Astrocyte (in vitro differentiated cells and primary cell): ENCODE data around the gene KANK4. TPM values are rescaled to one million over a fixed set of nuclear protein-coding genes. Genes with fewer than 3 reads are reported as not detected.

Experiments used
- DNase-seq: peaks from one replicate; pipeline ENCODE4 v3.0.0-alpha.2; 2010; ENCODE audit warnings: low read depth
- FAIRE-seq: peaks from 2 replicates; lab custom pipeline; 2011; peaks lifted over from hg19 to GRCh38; lab: Jason Lieb, UNC
- H2AFZ ChIP-seq: 2 replicates; pipeline ENCODE4 v1.6.0; 2012; ENCODE audit warnings: low read depth, low read length, inconsistent platforms
- H3K27ac ChIP-seq: 2 replicates; pipeline ENCODE4 v1.5.1; 2011; ENCODE audit warnings: low read depth, low read length, inconsistent platforms
- H3K27me3 ChIP-seq: 2 replicates; pipeline ENCODE4 v1.6.0; 2011; ENCODE audit warnings: low read length, inconsistent platforms; ENCODE audit not compliant: insufficient read depth
- H3K36me3 ChIP-seq: 2 replicates; pipeline ENCODE4 v1.5.1; 2011; ENCODE audit warnings: low read length, inconsistent platforms; ENCODE audit not compliant: insufficient read depth
- H3K4me1 ChIP-seq: 2 replicates; pipeline ENCODE4 v1.5.1; 2011; ENCODE audit warnings: low read length, inconsistent platforms; ENCODE audit not compliant: insufficient read depth
- H3K4me2 ChIP-seq: 2 replicates; pipeline ENCODE4 v1.6.0; 2012; ENCODE audit warnings: low read length, inconsistent platforms
- H3K4me3 ChIP-seq: 2 replicates; pipeline ENCODE4 v1.5.1; 2011; ENCODE audit warnings: low read depth, mild to moderate bottlenecking, low read length, inconsistent platforms; ENCODE audit not compliant: insufficient read depth
- H3K79me2 ChIP-seq: 2 replicates; pipeline ENCODE4 v1.6.0; 2012; ENCODE audit warnings: mild to moderate bottlenecking, low read length, inconsistent platforms; ENCODE audit not compliant: insufficient read depth
- H3K9ac ChIP-seq: 2 replicates; pipeline ENCODE4 v1.6.0; 2012; ENCODE audit warnings: mild to moderate bottlenecking, low read length, inconsistent platforms
- H3K9me3 ChIP-seq: 2 replicates; pipeline ENCODE4 v1.5.1; 2012; ENCODE audit warnings: low read depth, mild to moderate bottlenecking, low read length, inconsistent platforms; ENCODE audit not compliant: insufficient read depth
- H4K20me1 ChIP-seq: 2 replicates; pipeline ENCODE4 v1.6.0; 2012; ENCODE audit warnings: low read length, inconsistent platforms; ENCODE audit not compliant: insufficient read depth
- H3K27ac Mint-ChIP-seq: one replicate; pipeline ENCODE4 v1.8.0; 2021; ENCODE audit warnings: mild to moderate bottlenecking, mixed read lengths; ENCODE audit not compliant: unreplicated experiment
- H3K27me3 Mint-ChIP-seq: one replicate; pipeline ENCODE4 v1.8.0; 2021; ENCODE audit warnings: low read depth, mixed read lengths; ENCODE audit not compliant: unreplicated experiment
- H3K36me3 Mint-ChIP-seq: one replicate; pipeline ENCODE4 v1.8.0; 2021; ENCODE audit warnings: low read depth, mixed read lengths; ENCODE audit not compliant: unreplicated experiment
- H3K4me1 Mint-ChIP-seq: one replicate; pipeline ENCODE4 v1.8.0; 2021; ENCODE audit warnings: low read depth, mixed read lengths; ENCODE audit not compliant: unreplicated experiment
- H3K4me3 Mint-ChIP-seq: one replicate; pipeline ENCODE4 v1.8.0; 2021; ENCODE audit warnings: mild to moderate bottlenecking, moderate library complexity, mixed read lengths; ENCODE audit not compliant: unreplicated experiment
- H3K9me3 Mint-ChIP-seq: one replicate; pipeline ENCODE4 v1.8.0; 2021; ENCODE audit warnings: mild to moderate bottlenecking, mixed read lengths; ENCODE audit not compliant: unreplicated experiment
- CTCF ChIP-seq: IDR thresholded peaks from 2 replicates; pipeline ENCODE4 v1.5.1; 2011; ENCODE audit warnings: low read depth, mild to moderate bottlenecking, inconsistent platforms, low read length, moderate library complexity; ENCODE audit not compliant: insufficient read depth
- EZH2 ChIP-seq: IDR thresholded peaks from 2 replicates; pipeline ENCODE4 v1.6.1; 2012; ENCODE audit warnings: mild to moderate bottlenecking, low read length, inconsistent platforms; ENCODE audit not compliant: insufficient read depth
- total RNA-seq: library from RNA; stranded (reverse); gene quantifications from 2 replicates; pipeline ENCODE4 v1.2.1, GENCODE V29; 2021

The KANK4 gene
- total RNA-seq, 1 donor from 2014 or later, result 8.5 TPM

- no peak overlapping the region for H3K27ac ChIP-seq
- no peaks in the 10 kb centered on the region for H3K27me3 ChIP-seq
- no peaks in the 10 kb centered on the region for H3K79me2 ChIP-seq
- no peak overlapping the region for H3K9ac ChIP-seq
- peaks cover 12% of the 10 kb centered on the region for H3K4me1 ChIP-seq
- DNase-seq (no peak), FAIRE-seq (no peak)
- H3K36me3 ChIP-seq, result no peaks in the 10 kb centered on the region
- H3K9me3 ChIP-seq, result no peaks in the 10 kb centered on the region
- H3K4me2 ChIP-seq, result no peak overlapping the region
- Mint-ChIP-seq H3K27ac (peak overlapping the region; percentile 91), H3K4me3 (no peak overlapping the region), H3K4me1 (peaks cover 47% of the 10 kb centered on the region), H3K36me3 (peaks cover 2% of the 10 kb centered on the region), H3K27me3 (no peaks in the 10 kb centered on the region), H3K9me3 (peaks cover 1% of the 10 kb centered on the region)
- no peak overlapping the region for H3K4me3 ChIP-seq
- TF ChIP-seq EZH2, result no peak
- TF ChIP-seq CTCF, result no peak
- H2AFZ ChIP-seq, result no peak overlapping the region
- no peaks in the 10 kb centered on the region for H4K20me1 ChIP-seq
Observed at GRCh38 chr1:62235576-62235975, 83.7 kb downstream of the KANK4 start.

GRCh38 chr1:62234688-62235087, 84.5 kb downstream of the KANK4 start:
- no peaks in the 10 kb centered on the region for H3K79me2 ChIP-seq
- H3K27me3 ChIP-seq, result no peaks in the 10 kb centered on the region
- H3K4me2 ChIP-seq, result no peak overlapping the region
- H3K36me3 ChIP-seq, result no peaks in the 10 kb centered on the region
- no peaks in the 10 kb centered on the region for H3K9me3 ChIP-seq
- peaks cover 52% of the 10 kb centered on the region for H3K4me1 Mint-ChIP-seq
- peaks cover 2% of the 10 kb centered on the region for H3K36me3 Mint-ChIP-seq
- no peak overlapping the region for H2AFZ ChIP-seq
- FAIRE-seq (no peak), DNase-seq (no peak)
- H4K20me1 ChIP-seq, result no peaks in the 10 kb centered on the region
- peak overlapping the region; percentile 91 for H3K27ac Mint-ChIP-seq
- peaks cover 1% of the 10 kb centered on the region for H3K9me3 Mint-ChIP-seq
- H3K27ac ChIP-seq, result no peak overlapping the region
- no peak overlapping the region for H3K9ac ChIP-seq
- H3K4me3 ChIP-seq, result no peak overlapping the region
- H3K27me3 Mint-ChIP-seq, result no peaks in the 10 kb centered on the region
- H3K4me3 Mint-ChIP-seq, result no peak overlapping the region
- TF ChIP-seq CTCF (no peak), EZH2 (no peak)
- H3K4me1 ChIP-seq, result peaks cover 17% of the 10 kb centered on the region

GRCh38 chr1:62233926-62234450, 85.2 kb downstream of the KANK4 start:
- Histone ChIP-seq H2AFZ (no peak overlapping the region), H3K4me1 (peaks cover 17% of the 10 kb centered on the region), H3K4me3 (no peak overlapping the region), H3K27ac (no peak overlapping the region), H3K9me3 (no peaks in the 10 kb centered on the region), H3K27me3 (no peaks in the 10 kb centered on the region), H3K9ac (no peak overlapping the region), H3K79me2 (no peaks in the 10 kb centered on the region), H4K20me1 (no peaks in the 10 kb centered on the region), H3K4me2 (no peak overlapping the region), H3K36me3 (no peaks in the 10 kb centered on the region)
- FAIRE-seq (no peak), DNase-seq (peak; percentile 25)
- no peaks in the 10 kb centered on the region for H3K27me3 Mint-ChIP-seq
- H3K36me3 Mint-ChIP-seq, result peaks cover 2% of the 10 kb centered on the region
- TF ChIP-seq EZH2 (no peak), CTCF (no peak)
- H3K4me3 Mint-ChIP-seq, result no peak overlapping the region
- peak overlapping the region; percentile 31 for H3K27ac Mint-ChIP-seq
- H3K4me1 Mint-ChIP-seq, result peaks cover 59% of the 10 kb centered on the region
- H3K9me3 Mint-ChIP-seq, result peaks cover 1% of the 10 kb centered on the region
